IPS-20b (cell line): Measurements from ENCODE around the gene GALNT5.

ENCODE experiments used
- H3K27ac ChIP-seq: one replicate; pipeline ENCODE4 v1.5.1; 2013; ENCODE audit warnings: low read length
- H3K27me3 ChIP-seq: 2 replicates; pipeline ENCODE4 v1.6.1; 2013; ENCODE audit warnings: mild to moderate bottlenecking, low read length, inconsistent platforms; ENCODE audit not compliant: insufficient read depth
- H3K36me3 ChIP-seq: 2 replicates; pipeline ENCODE4 v1.6.1; 2013; ENCODE audit warnings: low read depth, mild to moderate bottlenecking, inconsistent platforms, low read length, moderate library complexity; ENCODE audit not compliant: insufficient read depth
- H3K4me1 ChIP-seq: 2 replicates; pipeline ENCODE4 v1.6.1; 2013; ENCODE audit warnings: mild to moderate bottlenecking, control low read depth, inconsistent platforms, low read length, moderate library complexity; ENCODE audit not compliant: insufficient read depth
- H3K4me3 ChIP-seq: 2 replicates; pipeline ENCODE4 v1.5.1; 2013; ENCODE audit warnings: mild to moderate bottlenecking, low read length, inconsistent platforms
- H3K9ac ChIP-seq: 2 replicates; pipeline ENCODE4 v1.6.1; 2013; ENCODE audit warnings: low read depth, mild to moderate bottlenecking, inconsistent platforms, low read length, moderate library complexity
- H3K9me3 ChIP-seq: 2 replicates; pipeline ENCODE4 v1.6.1; 2013; ENCODE audit warnings: mild to moderate bottlenecking, low read depth, low read length, inconsistent platforms; ENCODE audit not compliant: insufficient read depth

Gene GALNT5

GRCh38 chr2:157296958-157297357 is 39.5 kb downstream of the GALNT5 start:
- Histone ChIP-seq H3K4me3 (no peak overlapping the region), H3K9me3 (no peaks in the 10 kb centered on the region), H3K27ac (no peak overlapping the region), H3K27me3 (no peaks in the 10 kb centered on the region), H3K36me3 (no peaks in the 10 kb centered on the region), H3K9ac (no peak overlapping the region), H3K4me1 (no peaks in the 10 kb centered on the region)

- Histone ChIP-seq H3K9me3 (no peaks in the 10 kb centered on the region), H3K36me3 (no peaks in the 10 kb centered on the region), H3K9ac (no peak overlapping the region), H3K4me3 (no peak overlapping the region), H3K27me3 (no peaks in the 10 kb centered on the region), H3K4me1 (no peaks in the 10 kb centered on the region), H3K27ac (no peak overlapping the region)
Observed at GRCh38 chr2:157301307-157301706, 43.8 kb downstream of the GALNT5 start.

- no peaks in the 10 kb centered on the region for H3K9me3 ChIP-seq
- no peak overlapping the region for H3K4me3 ChIP-seq
- no peaks in the 10 kb centered on the region for H3K4me1 ChIP-seq
- H3K27me3 ChIP-seq = no peaks in the 10 kb centered on the region
- H3K27ac ChIP-seq = no peak overlapping the region
- H3K36me3 ChIP-seq = no peaks in the 10 kb centered on the region
- no peak overlapping the region for H3K9ac ChIP-seq
Observed at GRCh38 chr2:157302492-157303099, 45.1 kb downstream of the GALNT5 start.

- no peaks in the 10 kb centered on the region for H3K27me3 ChIP-seq
Observed at GRCh38 chr2:157303612-157304011, 46.1 kb downstream of the GALNT5 start.

GRCh38 chr2:157304811-157305722 is 47.6 kb downstream of the GALNT5 start:
- no peak overlapping the region for H3K27ac ChIP-seq
- H3K9ac ChIP-seq = no peak overlapping the region
- H3K27me3 ChIP-seq = no peaks in the 10 kb centered on the region
- no peaks in the 10 kb centered on the region for H3K9me3 ChIP-seq
- no peaks in the 10 kb centered on the region for H3K36me3 ChIP-seq
- H3K4me3 ChIP-seq = no peak overlapping the region
- H3K4me1 ChIP-seq = no peaks in the 10 kb centered on the region

More at GRCh38 chr2:157303612-157304011, 46.1 kb downstream of the GALNT5 start:
- H3K4me1 ChIP-seq = no peaks in the 10 kb centered on the region
- H3K4me3 ChIP-seq = no peak overlapping the region
- H3K9ac ChIP-seq = no peak overlapping the region
- no peaks in the 10 kb centered on the region for H3K36me3 ChIP-seq
- no peaks in the 10 kb centered on the region for H3K9me3 ChIP-seq
- no peak overlapping the region for H3K27ac ChIP-seq

GRCh38 chr2:157305723-157306110 is 48.2 kb downstream of the GALNT5 start:
- Histone ChIP-seq H3K27ac (no peak overlapping the region), H3K9ac (no peak overlapping the region), H3K4me3 (no peak overlapping the region), H3K27me3 (no peaks in the 10 kb centered on the region), H3K36me3 (no peaks in the 10 kb centered on the region), H3K4me1 (no peaks in the 10 kb centered on the region), H3K9me3 (no peaks in the 10 kb centered on the region)

GRCh38 chr2:157307021-157307420 is 49.5 kb downstream of the GALNT5 start:
- Histone ChIP-seq H3K27ac (no peak overlapping the region), H3K27me3 (no peaks in the 10 kb centered on the region), H3K9ac (no peak overlapping the region), H3K9me3 (no peaks in the 10 kb centered on the region), H3K4me1 (no peaks in the 10 kb centered on the region), H3K4me3 (no peak overlapping the region), H3K36me3 (no peaks in the 10 kb centered on the region)

GRCh38 chr2:157309878-157310277 is 52.4 kb downstream of the GALNT5 start:
- H3K4me1 ChIP-seq = no peaks in the 10 kb centered on the region
- H3K9me3 ChIP-seq = no peaks in the 10 kb centered on the region
- no peaks in the 10 kb centered on the region for H3K27me3 ChIP-seq
- no peak overlapping the region for H3K27ac ChIP-seq
- H3K9ac ChIP-seq = no peak overlapping the region
- H3K4me3 ChIP-seq = no peak overlapping the region
- no peaks in the 10 kb centered on the region for H3K36me3 ChIP-seq

- Histone ChIP-seq H3K27me3 (no peaks in the 10 kb centered on the region), H3K9me3 (no peaks in the 10 kb centered on the region), H3K36me3 (no peaks in the 10 kb centered on the region), H3K9ac (no peak overlapping the region), H3K4me3 (no peak overlapping the region), H3K27ac (no peak overlapping the region), H3K4me1 (peaks cover 12% of the 10 kb centered on the region; the same call in 1 of the 2 replicates)
Observed at GRCh38 chr2:157311706-157312105, 54.2 kb downstream of the GALNT5 start.

GRCh38 chr2:157312866-157313486 is 55.5 kb downstream of the GALNT5 start:
- peaks cover 13% of the 10 kb centered on the region; the same call in 1 of the 2 replicates for H3K4me1 ChIP-seq
- H3K9ac ChIP-seq = no peak overlapping the region
- H3K27me3 ChIP-seq = no peaks in the 10 kb centered on the region
- H3K36me3 ChIP-seq = no peaks in the 10 kb centered on the region
- H3K27ac ChIP-seq = no peak overlapping the region
- no peak overlapping the region for H3K4me3 ChIP-seq
- no peaks in the 10 kb centered on the region for H3K9me3 ChIP-seq

- H3K4me3 ChIP-seq = no peak overlapping the region
- H3K36me3 ChIP-seq = no peaks in the 10 kb centered on the region
- peaks cover 16% of the 10 kb centered on the region; the same call in 1 of the 2 replicates for H3K4me1 ChIP-seq
- H3K27ac ChIP-seq = no peak overlapping the region
- no peaks in the 10 kb centered on the region for H3K27me3 ChIP-seq
- H3K9me3 ChIP-seq = no peaks in the 10 kb centered on the region
- no peak overlapping the region for H3K9ac ChIP-seq
Observed at GRCh38 chr2:157315901-157316300, 58.4 kb downstream of the GALNT5 start.
